SK-N-SH (cell line): ENCODE results near the gene ARL17A. TPM values are rescaled to one million over a fixed set of nuclear protein-coding genes. Genes with fewer than 3 reads are reported as not detected.
A peak's percentile ranks its signal among the peaks of the same experiment; 100 is the strongest.
"Not testable (repeated sequence)": the region's sequence is repeated elsewhere in the genome, so short reads cannot be mapped to it uniquely, and the experiment has no call there.

Source experiments
- CTCF ChIA-PET: fragments of 300-600, 350-600 bp; formaldehyde crosslinking; extraction: SDS; loops from one replicate; lab custom pipeline; 2021; lab: Yijun Ruan, JAX
- POLR2A ChIA-PET: fragments of 350-600 bp; sonication (Branson Sonifier 250); formaldehyde crosslinking; extraction: SDS; loops from one replicate; lab custom pipeline; 2020; ENCODE audit warnings: antibody characterized with exemption, inconsistent platforms; lab: Yijun Ruan, JAX
- DNase-seq: peaks from one replicate; pipeline ENCODE4 v3.0.0; 2012
- H2AFZ ChIP-seq: fragments of 200-600 bp; sonication (generic); 2 replicates; pipeline ENCODE4 v1.8.1; 2016; ENCODE audit warnings: antibody characterized with exemption, mild to moderate bottlenecking, low read depth
- H3F3A ChIP-seq: fragments of 200-600 bp; sonication (generic); replicated peaks from 2 replicates; pipeline ENCODE3; 2016; ENCODE audit warnings: antibody characterized with exemption, mild to moderate bottlenecking; ENCODE audit not compliant: insufficient read depth
- H3K27ac ChIP-seq, 2 experiments: fragments of 200-500 bp in 1 of 2; fragments of 200-600 bp in 1 of 2; sonication (Bioruptor generic) in 1 of 2; sonication (generic), shearing (Covaris generic) in 1 of 2; 2 replicates each; pipeline versions ENCODE4 v1.5.1 to v1.6.1; 2014 to 2016; ENCODE audit warnings: low read depth in 2 of 2, inconsistent platforms in 1 of 2, low read length in 1 of 2, mild to moderate bottlenecking in 1 of 2, mixed read lengths in 1 of 2
- H3K27me3 ChIP-seq: fragments of 200-600 bp; sonication (generic), shearing (Covaris generic); 2 replicates; pipeline ENCODE4 v1.6.1; 2016; ENCODE audit warnings: mixed run types; ENCODE audit not compliant: insufficient read depth
- H3K36me3 ChIP-seq, 2 experiments: fragments of 200-500 bp in 1 of 2; fragments of 200-600 bp in 1 of 2; sonication (Bioruptor generic) in 1 of 2; sonication (generic) in 1 of 2; replicated peaks in 1 of 2; 2 replicates each; pipeline versions ENCODE3 to v1.5.1; 2014 to 2016; ENCODE audit warnings: low read length in 1 of 2, mild to moderate bottlenecking in 1 of 2; ENCODE audit not compliant: insufficient read depth in 2 of 2, control insufficient read depth in 1 of 2
- H3K4me1 ChIP-seq, 2 experiments: fragments of 200-500 bp in 1 of 2; fragments of 200-600 bp in 1 of 2; sonication (Bioruptor generic) in 1 of 2; sonication (generic), shearing (Covaris generic) in 1 of 2; 2 replicates each; pipeline versions ENCODE4 v1.5.1 to v1.6.1; 2014 to 2016; ENCODE audit warnings: low read depth in 1 of 2, low read length in 1 of 2, mixed run types in 1 of 2; ENCODE audit not compliant: insufficient read depth in 2 of 2, control insufficient read depth in 1 of 2
- H3K4me2 ChIP-seq: fragments of 200-600 bp; sonication (generic), shearing (Covaris generic); 2 replicates; pipeline ENCODE4 v1.6.1; 2017; ENCODE audit warnings: mixed run types
- H3K4me3 ChIP-seq, 2 experiments: fragments of 200-500 bp in 1 of 2; fragments of 200-600 bp in 1 of 2; sonication (Bioruptor generic) in 1 of 2; sonication (generic), shearing (Covaris generic) in 1 of 2; 2 replicates each; pipeline versions ENCODE4 v1.5.1 to v1.8.1; 2014 to 2016; ENCODE audit warnings: low read depth in 2 of 2, inconsistent platforms in 1 of 2, low read length in 1 of 2, mild to moderate bottlenecking in 1 of 2, mixed read lengths in 1 of 2, moderate library complexity in 1 of 2
- H3K79me2 ChIP-seq: fragments of 200-600 bp; sonication (generic); 2 replicates; pipeline ENCODE4 v1.8.1; 2017; ENCODE audit warnings: mild to moderate bottlenecking; ENCODE audit not compliant: insufficient read depth
- H3K9ac ChIP-seq: fragments of 200-600 bp; sonication (generic); 2 replicates; pipeline ENCODE4 v1.6.1; 2017; ENCODE audit warnings: mixed run types
- H3K9me2 ChIP-seq: fragments of 200-600 bp; sonication (generic); 2 replicates; pipeline ENCODE4 v1.6.1; 2017; ENCODE audit warnings: mixed run types
- H3K9me3 ChIP-seq: fragments of 200-600 bp; sonication (generic); 2 replicates; pipeline ENCODE4 v1.6.1; 2017; ENCODE audit warnings: mixed run types, mild to moderate bottlenecking, moderate library complexity
- H4K20me1 ChIP-seq: fragments of 200-600 bp; sonication (generic); 2 replicates; pipeline ENCODE4 v1.6.1; 2017; ENCODE audit warnings: mild to moderate bottlenecking, mixed run types; ENCODE audit not compliant: insufficient read depth
- MAX ChIP-seq: IDR thresholded peaks from 2 replicates; pipeline ENCODE4 v1.4.0; 2012; ENCODE audit warnings: low read depth
- WGBS: methylation state at CpG from one replicate; pipeline ENCODE4 v1.1.6; 2017; ENCODE audit warnings: low lambda C conversion rate; 5-methylcytosine and 5-hydroxymethylcytosine counted together
- polyA plus RNA-seq, 3 experiments: library from polyadenylated mRNA; depleted of rRNA; stranded (reverse); fragments of >200 nt; gene quantifications; 2 replicates each; pipeline ENCODE4 v1.2.3, GENCODE V29; 2012

The ARL17A gene
- 2.9 and 5.1 TPM in 2 replicates for polyA plus RNA-seq (2012; rRNA removed)
- polyA plus RNA-seq (2012; cell fraction: cytosol; rRNA removed), result 1.6 TPM in 2 replicates
- polyA plus RNA-seq (2012; cell fraction: nucleus; rRNA removed), result 23.3 and 37.0 TPM in 2 replicates

DNA sequence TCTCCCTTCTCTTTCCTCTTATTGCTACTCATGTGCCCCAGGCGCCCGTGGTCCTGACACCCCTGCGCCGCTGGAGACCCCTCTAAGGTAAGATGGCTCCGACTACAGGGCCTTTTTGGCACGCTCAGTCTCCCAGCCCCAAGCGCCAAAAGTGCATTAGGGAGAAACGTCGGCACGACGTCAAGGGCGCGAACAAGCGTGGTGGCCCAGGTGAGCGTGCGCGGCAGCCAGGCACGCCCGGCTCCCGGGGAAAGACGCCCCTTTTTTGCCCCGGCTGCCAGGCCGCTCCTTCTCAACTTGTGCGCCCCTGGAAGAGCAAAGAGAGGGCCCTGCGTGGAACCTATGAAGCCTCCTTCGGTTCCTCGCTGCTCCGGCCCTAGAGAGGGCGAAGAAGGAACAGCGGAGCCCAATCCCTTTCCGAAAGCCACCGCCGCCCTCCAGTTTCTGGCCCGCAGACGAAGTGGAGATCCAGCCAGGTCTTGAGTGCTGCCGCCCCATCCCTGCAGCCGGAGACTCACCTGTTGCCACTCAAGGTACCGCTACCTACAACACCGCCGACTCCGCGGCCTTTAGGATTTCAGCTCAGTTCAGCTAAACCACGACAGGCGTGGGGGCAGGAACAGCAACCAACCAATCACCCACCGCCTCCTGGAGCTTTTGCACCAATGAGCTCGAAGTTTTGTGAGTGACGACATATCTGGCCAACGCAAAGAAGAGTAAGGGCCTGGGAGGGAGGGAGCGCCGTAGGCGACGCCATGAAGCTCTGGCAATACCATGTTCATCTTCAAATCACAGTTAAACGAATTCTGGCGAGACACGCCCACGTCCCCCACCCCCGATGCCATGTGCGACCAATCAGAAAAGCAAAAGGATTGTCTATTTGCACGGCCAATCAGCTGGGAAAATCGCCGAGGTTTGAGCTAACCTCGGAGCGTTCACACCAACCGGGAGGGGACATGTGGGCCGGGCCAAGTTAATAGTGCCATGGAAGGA, at the start of gene ARL17A:
TSS of gene ARL17A (minus strand) at position 609 of the 993 bp plus-strand sequence. CDS start 3,369 bp downstream, outside the sequence.
- H3K27me3 ChIP-seq, H3K79me2 ChIP-seq, H3K4me3 ChIP-seq, H3K9me2 ChIP-seq, H4K20me1 ChIP-seq, H3K36me3 ChIP-seq, H3K9ac ChIP-seq, H3K9me3 ChIP-seq, H3K4me2 ChIP-seq, CTCF ChIA-PET, H3F3A ChIP-seq, H3K4me1 ChIP-seq, DNase-seq, H2AFZ ChIP-seq, POLR2A ChIA-PET: not testable (repeated sequence)
- TF ChIP-seq MAX, result peak; percentile 26; the same call in 1 of the 2 replicates
- 0% methylated on average over 2 of the region's 65 CpGs for WGBS
- 0 out of 4 replicates have a peak within 1 kb of the TSS, but pooled peaks of 1 of the 2 experiments have one; percentile 40 for H3K27ac ChIP-seq

- H2AFZ ChIP-seq, H3K4me1 ChIP-seq, CTCF ChIA-PET, H3K79me2 ChIP-seq, H3K36me3 ChIP-seq, H3F3A ChIP-seq, POLR2A ChIA-PET, H3K9me2 ChIP-seq, DNase-seq, H3K4me3 ChIP-seq, H3K27me3 ChIP-seq, H3K4me2 ChIP-seq, H3K9ac ChIP-seq, H4K20me1 ChIP-seq, H3K9me3 ChIP-seq, H3K27ac ChIP-seq: not testable (repeated sequence)
- WGBS, result no CpG with 5 or more reads among the region's 5 CpGs
Measured at GRCh38 chr17:46628753-46629436, 49.4 kb upstream of the ARL17A start.

GRCh38 chr17:46627452-46627851, 48.0 kb upstream of the ARL17A start:
- WGBS, result 100% methylated on average over 2 of the region's 2 CpGs
- H3K36me3 ChIP-seq, H4K20me1 ChIP-seq, H3K9ac ChIP-seq, DNase-seq, POLR2A ChIA-PET, H3K4me1 ChIP-seq, CTCF ChIA-PET, H3K4me3 ChIP-seq, H2AFZ ChIP-seq, H3K9me2 ChIP-seq, H3K27ac ChIP-seq, H3K27me3 ChIP-seq, H3F3A ChIP-seq, H3K9me3 ChIP-seq, H3K4me2 ChIP-seq, H3K79me2 ChIP-seq: not testable (repeated sequence)

- no CpG with 5 or more reads among the region's 5 CpGs for WGBS
Measured at GRCh38 chr17:46624726-46625125, 45.2 kb upstream of the ARL17A start.

DNA sequence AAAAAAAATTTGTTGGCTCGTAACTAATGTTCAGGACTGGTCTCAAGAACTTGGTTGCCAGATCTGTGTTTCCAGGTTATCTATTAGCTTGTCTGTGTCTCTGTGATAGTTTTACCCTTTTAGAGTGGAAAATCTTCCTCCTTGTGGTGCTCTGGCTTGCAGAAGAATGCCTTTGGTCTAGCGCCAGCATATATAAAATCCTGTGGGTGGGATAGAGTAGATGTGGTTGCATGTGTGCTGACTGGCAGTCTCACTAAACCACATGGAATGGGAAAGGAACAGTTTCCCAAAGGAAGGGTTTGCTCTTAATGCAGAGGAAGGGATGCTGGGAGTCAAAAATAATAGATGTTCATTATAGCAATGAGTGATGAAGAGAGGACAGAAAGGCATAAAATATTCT, 44.3 kb upstream of the ARL17A start:
- H3K79me2 ChIP-seq, POLR2A ChIA-PET, H3K9me3 ChIP-seq, H3K27me3 ChIP-seq, H4K20me1 ChIP-seq, H3K4me1 ChIP-seq, H3F3A ChIP-seq, H3K9me2 ChIP-seq, H3K4me2 ChIP-seq, H2AFZ ChIP-seq, DNase-seq, CTCF ChIA-PET, H3K9ac ChIP-seq, H3K36me3 ChIP-seq, H3K27ac ChIP-seq, H3K4me3 ChIP-seq: not testable (repeated sequence)
- WGBS, result no CpG with 5 or more reads among the region's 2 CpGs

More at GRCh38 chr17:46624726-46625125, 45.2 kb upstream of the ARL17A start:
- H3K36me3 ChIP-seq, H3K9me3 ChIP-seq, H3K4me1 ChIP-seq, H3F3A ChIP-seq, H2AFZ ChIP-seq, CTCF ChIA-PET, H4K20me1 ChIP-seq, H3K79me2 ChIP-seq, H3K9ac ChIP-seq, DNase-seq, H3K4me3 ChIP-seq, H3K27ac ChIP-seq, POLR2A ChIA-PET, H3K4me2 ChIP-seq, H3K27me3 ChIP-seq, H3K9me2 ChIP-seq: not testable (repeated sequence)

- POLR2A ChIA-PET, H3K4me3 ChIP-seq, DNase-seq, H3K9me2 ChIP-seq, H4K20me1 ChIP-seq, H3K27ac ChIP-seq, H3K4me2 ChIP-seq, H3K9me3 ChIP-seq, H3K9ac ChIP-seq, H3K36me3 ChIP-seq, CTCF ChIA-PET, H3K27me3 ChIP-seq, H3F3A ChIP-seq, H3K4me1 ChIP-seq, H3K79me2 ChIP-seq, H2AFZ ChIP-seq: not testable (repeated sequence)
- no CpG with 5 or more reads among the region's 1 CpG for WGBS
Measured at GRCh38 chr17:46618975-46619374, 39.5 kb upstream of the ARL17A start.
